ENCODE results near the gene CTDNEP1.

The CTDNEP1 gene

GRCh38 chr17:7204336-7204735 is 47.2 kb downstream of the CTDNEP1 start:
- DNase-seq, result peak in 1 of 3 donors; percentile 31
- 90% methylated on average over 6 of the region's 15 CpGs for WGBS (ENCODE audit: insufficient coverage)
- CTCF ChIA-PET, result no interaction called here
- peaks cover 0 to 17% (median 11%) of the 10 kb centered on the region in 4 experiments for H3K4me1 ChIP-seq (ENCODE audit: control extremely low read depth in 1 of 4, control insufficient read depth in 4 of 4, insufficient read depth in 4 of 4, low read length in 3 of 4)
- no peaks in the 10 kb centered on the region for H3K9me3 ChIP-seq (ENCODE audit: control extremely low read depth in 1 of 5, control insufficient read depth in 4 of 5, insufficient read depth in 2 of 5, low read depth in 1 of 5, low read length in 4 of 5)
- POLR2A ChIA-PET, result no interaction called here
- H3K27me3 ChIP-seq (replicated peaks in 2 of 5; ENCODE audit: control insufficient read depth in 4 of 5, insufficient read depth in 5 of 5, low read length in 4 of 5), result no peaks in the 10 kb centered on the region
- H3K27ac ChIP-seq (ENCODE audit: insufficient read depth in 1 of 2, low read depth in 1 of 2, low read length in 2 of 2, poor library complexity in 1 of 2, severe bottlenecking in 2 of 2), result peak overlapping the region in 1 of 2 experiments; percentile 77
- peaks cover 6 to 28% (median 18%) of the 10 kb centered on the region in 4 experiments for H3K36me3 ChIP-seq (ENCODE audit: control insufficient read depth in 4 of 4, insufficient read depth in 4 of 4, low read length in 3 of 4)
- peak overlapping the region in 4 of 7 experiments; percentile 50 to 78 (median 61) for H3K4me3 ChIP-seq (ENCODE audit: control insufficient read depth in 1 of 7, extremely low read depth in 1 of 7, insufficient read depth in 4 of 7, low read depth in 2 of 7, low read length in 6 of 7)

- Histone ChIP-seq H3K4me3 (ENCODE audit: control insufficient read depth in 1 of 7, extremely low read depth in 1 of 7, insufficient read depth in 4 of 7, low read depth in 2 of 7, low read length in 6 of 7) (no peak overlapping the region), H3K36me3 (ENCODE audit: control insufficient read depth in 4 of 4, insufficient read depth in 4 of 4, low read length in 3 of 4) (peaks cover 6 to 28% (median 18%) of the 10 kb centered on the region in 4 experiments), H3K27me3 (replicated peaks in 2 of 5; ENCODE audit: control insufficient read depth in 4 of 5, insufficient read depth in 5 of 5, low read length in 4 of 5) (no peaks in the 10 kb centered on the region), H3K9me3 (ENCODE audit: control extremely low read depth in 1 of 5, control insufficient read depth in 4 of 5, insufficient read depth in 2 of 5, low read depth in 1 of 5, low read length in 4 of 5) (no peaks in the 10 kb centered on the region), H3K27ac (ENCODE audit: insufficient read depth in 1 of 2, low read depth in 1 of 2, low read length in 2 of 2, poor library complexity in 1 of 2, severe bottlenecking in 2 of 2) (no peak overlapping the region), H3K4me1 (ENCODE audit: control extremely low read depth in 1 of 4, control insufficient read depth in 4 of 4, insufficient read depth in 4 of 4, low read length in 3 of 4) (peaks cover 0 to 17% (median 11%) of the 10 kb centered on the region in 4 experiments)
- ChIA-PET POLR2A (no interaction called here), CTCF (interaction anchor here (0.9 kb wide), 1 partner anchor 10 kb away, joined by 3 read pairs; no protein-coding TSS in a partner anchor)
- whole genome bisulfite sequencing (ENCODE audit: insufficient coverage), result 98% methylated on average over 10 of the region's 16 CpGs
- DNase-seq, result no peak
These were observed 48.1 kb downstream of the CTDNEP1 start for GRCh38 chr17:7203391-7203790.

- H3K27me3 ChIP-seq (replicated peaks in 2 of 5; ENCODE audit: control insufficient read depth in 4 of 5, insufficient read depth in 5 of 5, low read length in 4 of 5), result no peaks in the 10 kb centered on the region
- no peaks in the 10 kb centered on the region for H3K4me1 ChIP-seq (ENCODE audit: control extremely low read depth in 1 of 4, control insufficient read depth in 4 of 4, insufficient read depth in 4 of 4, low read length in 3 of 4)
- no peaks in the 10 kb centered on the region for H3K9me3 ChIP-seq (ENCODE audit: control extremely low read depth in 1 of 5, control insufficient read depth in 4 of 5, insufficient read depth in 2 of 5, low read depth in 1 of 5, low read length in 4 of 5)
- no peak for DNase-seq
- no peak overlapping the region for H3K27ac ChIP-seq (ENCODE audit: insufficient read depth in 1 of 2, low read depth in 1 of 2, low read length in 2 of 2, poor library complexity in 1 of 2, severe bottlenecking in 2 of 2)
- ChIA-PET POLR2A (no interaction called here), CTCF (interaction anchor here (2.0 kb wide), 1 partner anchor 11 kb away, joined by 6 read pairs; no protein-coding TSS in a partner anchor)
- no peak overlapping the region for H3K4me3 ChIP-seq (ENCODE audit: control insufficient read depth in 1 of 7, extremely low read depth in 1 of 7, insufficient read depth in 4 of 7, low read depth in 2 of 7, low read length in 6 of 7)
- peaks cover 9 to 62% (median 46%) of the 10 kb centered on the region in 4 experiments for H3K36me3 ChIP-seq (ENCODE audit: control insufficient read depth in 4 of 4, insufficient read depth in 4 of 4, low read length in 3 of 4)
- 97% methylated on average over 15 of the region's 22 CpGs for WGBS (ENCODE audit: insufficient coverage)
These were observed 54.7 kb downstream of the CTDNEP1 start for GRCh38 chr17:7196651-7197401.

- no peaks in the 10 kb centered on the region for H3K4me1 ChIP-seq (ENCODE audit: control extremely low read depth in 1 of 4, control insufficient read depth in 4 of 4, insufficient read depth in 4 of 4, low read length in 3 of 4)
- WGBS (ENCODE audit: insufficient coverage), result 98% methylated on average over 11 of the region's 12 CpGs
- H3K9me3 ChIP-seq (ENCODE audit: control extremely low read depth in 1 of 5, control insufficient read depth in 4 of 5, insufficient read depth in 2 of 5, low read depth in 1 of 5, low read length in 4 of 5), result no peaks in the 10 kb centered on the region
- no peak overlapping the region for H3K4me3 ChIP-seq (ENCODE audit: control insufficient read depth in 1 of 7, extremely low read depth in 1 of 7, insufficient read depth in 4 of 7, low read depth in 2 of 7, low read length in 6 of 7)
- POLR2A ChIA-PET, result no interaction called here
- H3K36me3 ChIP-seq (ENCODE audit: control insufficient read depth in 4 of 4, insufficient read depth in 4 of 4, low read length in 3 of 4), result peaks cover 9 to 63% (median 46%) of the 10 kb centered on the region in 4 experiments
- no peak for DNase-seq
- H3K27ac ChIP-seq (ENCODE audit: insufficient read depth in 1 of 2, low read depth in 1 of 2, low read length in 2 of 2, poor library complexity in 1 of 2, severe bottlenecking in 2 of 2), result no peak overlapping the region
- CTCF ChIA-PET, result interaction anchor here (2.0 kb wide), 1 partner anchor 10 kb away, joined by 6 read pairs; no protein-coding TSS in a partner anchor
- H3K27me3 ChIP-seq (replicated peaks in 2 of 5; ENCODE audit: control insufficient read depth in 4 of 5, insufficient read depth in 5 of 5, low read length in 4 of 5), result no peaks in the 10 kb centered on the region
These were observed 55.6 kb downstream of the CTDNEP1 start for GRCh38 chr17:7195971-7196370.
